Caco-2 (cell line): Measurements from ENCODE around the gene USP40. TPM values are rescaled to one million over a fixed set of nuclear protein-coding genes. Genes with fewer than 3 reads are reported as not detected.

Source experiments
- BruUV-seq: library from RNA; stranded (reverse); fragments of 400-500 nt; replicated peaks from 2 replicates; lab custom pipeline; 2021; lab: Mats Ljungman, UMichigan
- CTCF ChIA-PET: fragments of 300-600 bp; sonication (Branson Sonifier 250); formaldehyde crosslinking; loops from one replicate; lab custom pipeline; 2022; ENCODE audit warnings: antibody characterized with exemption; lab: Charles Lee
- POLR2A ChIA-PET: fragments of 300-600 bp; sonication (Branson Sonifier 250); formaldehyde crosslinking; loops from one replicate; lab custom pipeline; 2022; ENCODE audit warnings: antibody characterized with exemption; lab: Charles Lee
- DNase-seq, 2 experiments: peaks; one replicate each; pipeline versions ENCODE4 v3.0.0 to v3.0.0-alpha.2; 2020 to 2022
- H3K27me3 ChIP-seq: replicated peaks from 2 replicates; pipeline ENCODE4 v1.6.0; 2011; ENCODE audit warnings: low read length; ENCODE audit not compliant: control insufficient read depth, insufficient read depth
- H3K36me3 ChIP-seq: 2 replicates; pipeline ENCODE4 v1.5.1; 2011; ENCODE audit warnings: low read length; ENCODE audit not compliant: control insufficient read depth, insufficient read depth
- H3K4me1 ChIP-seq: fragments of 250-450 bp; sonication (Bioruptor Pico); 2 replicates; pipeline ENCODE4 v1.5.1; 2020; ENCODE audit warnings: mild to moderate bottlenecking
- H3K4me3 ChIP-seq: 2 replicates; pipeline ENCODE4 v1.5.1; 2011; ENCODE audit warnings: low read depth, mild to moderate bottlenecking, control low read depth, low read length
- H3K9me3 ChIP-seq: fragments of 250-450 bp; sonication (Bioruptor Pico); 2 replicates; pipeline ENCODE4 v1.5.1; 2020; ENCODE audit warnings: mild to moderate bottlenecking, moderate library complexity
- H3K27ac Mint-ChIP-seq: one replicate; pipeline ENCODE4 v1.8.0; 2022; ENCODE audit warnings: mixed read lengths; ENCODE audit not compliant: unreplicated experiment
- H3K27me3 Mint-ChIP-seq: one replicate; pipeline ENCODE4 v1.8.0; 2022; ENCODE audit warnings: mixed read lengths; ENCODE audit not compliant: insufficient read depth, unreplicated experiment
- H3K36me3 Mint-ChIP-seq: one replicate; pipeline ENCODE4 v1.8.0; 2022; ENCODE audit warnings: mild to moderate bottlenecking, mixed read lengths; ENCODE audit not compliant: insufficient read depth, unreplicated experiment
- H3K4me1 Mint-ChIP-seq: one replicate; pipeline ENCODE4 v1.8.0; 2022; ENCODE audit warnings: low read depth, mixed read lengths; ENCODE audit not compliant: unreplicated experiment
- H3K4me3 Mint-ChIP-seq: one replicate; pipeline ENCODE4 v1.8.0; 2022; ENCODE audit warnings: mild to moderate bottlenecking, moderate library complexity, mixed read lengths; ENCODE audit not compliant: unreplicated experiment
- H3K9me3 Mint-ChIP-seq: one replicate; pipeline ENCODE4 v1.8.0; 2022; ENCODE audit warnings: mixed read lengths; ENCODE audit not compliant: unreplicated experiment
- CTCF ChIP-seq, 2 experiments: fragments of 200-600 bp in 1 of 2; IDR thresholded peaks; 1 replicate in 1 of 2; 2 replicates in 1 of 2; pipeline versions ENCODE4 v1.5.1 to v1.8.0; 2011 to 2022; ENCODE audit warnings: antibody characterized with exemption in 1 of 2, control low read depth in 1 of 2, inconsistent platforms in 1 of 2, low read depth in 1 of 2, low read length in 1 of 2, mild to moderate bottlenecking in 1 of 2, moderate library complexity in 1 of 2; ENCODE audit not compliant: insufficient read depth in 1 of 2, severe bottlenecking in 1 of 2, unreplicated experiment in 1 of 2
- intact Hi-C: fragments of 100-400 bp; cut with micrococcal nuclease; formaldehyde crosslinking; loops from one replicate; pipeline ENCODE4 v1.10.0; 2022; ENCODE audit not compliant: unreplicated experiment
- total RNA-seq: library from RNA; stranded (reverse); gene quantifications from 2 replicates; pipeline ENCODE4 v1.2.3, GENCODE V29; 2022

USP40 gene
- total RNA-seq, 1 experiment from 2014 or later: 27.8 TPM

GRCh38 chr2:233462826-233463470, 103.6 kb downstream of the USP40 start:
- no peaks in the 10 kb centered on the region for H3K27me3 ChIP-seq
- no peaks in the 10 kb centered on the region for H3K4me1 Mint-ChIP-seq
- no peaks in the 10 kb centered on the region for H3K9me3 Mint-ChIP-seq
- BruUV-seq: no TSS peak
- H3K36me3 Mint-ChIP-seq: peaks cover 78% of the 10 kb centered on the region
- CTCF ChIA-PET: no interaction called here
- DNase-seq: no peak
- no peaks in the 10 kb centered on the region for H3K27me3 Mint-ChIP-seq
- H3K9me3 ChIP-seq: no peaks in the 10 kb centered on the region
- H3K4me3 ChIP-seq: no peak overlapping the region
- H3K27ac Mint-ChIP-seq: no peak overlapping the region
- intact Hi-C loops: no loop called here
- POLR2A ChIA-PET: no interaction called here
- H3K4me3 Mint-ChIP-seq: no peak overlapping the region
- no peaks in the 10 kb centered on the region for H3K4me1 ChIP-seq
- TF ChIP-seq CTCF (IDR thresholded peaks at IDR 0.05; ENCODE audit: insufficient read depth in 1 of 2, low read depth in 1 of 2, low read length in 1 of 2, severe bottlenecking in 1 of 2, unreplicated experiment in 1 of 2): no peak
- H3K36me3 ChIP-seq: peaks cover 2% of the 10 kb centered on the region; the same call in 1 of the 2 replicates

- no peak for DNase-seq
- H3K4me3 Mint-ChIP-seq: no peak overlapping the region
- H3K27me3 Mint-ChIP-seq: no peaks in the 10 kb centered on the region
- Histone ChIP-seq H3K27me3 (no peaks in the 10 kb centered on the region), H3K4me1 (no peaks in the 10 kb centered on the region), H3K4me3 (no peak overlapping the region), H3K36me3 (peaks cover 2% of the 10 kb centered on the region; the same call in 1 of the 2 replicates), H3K9me3 (no peaks in the 10 kb centered on the region)
- no peaks in the 10 kb centered on the region for H3K4me1 Mint-ChIP-seq
- H3K36me3 Mint-ChIP-seq: peaks cover 78% of the 10 kb centered on the region
- ChIA-PET CTCF (no interaction called here), POLR2A (no interaction called here)
- BruUV-seq: no TSS peak
- intact Hi-C loops: no loop called here
- H3K9me3 Mint-ChIP-seq: no peaks in the 10 kb centered on the region
- H3K27ac Mint-ChIP-seq: no peak overlapping the region
- no peak for TF ChIP-seq CTCF (IDR thresholded peaks at IDR 0.05; ENCODE audit: insufficient read depth in 1 of 2, low read depth in 1 of 2, low read length in 1 of 2, severe bottlenecking in 1 of 2, unreplicated experiment in 1 of 2)
These were observed 104.3 kb downstream of the USP40 start for GRCh38 chr2:233462202-233462785.

- Mint-ChIP-seq H3K36me3 (peaks cover 79% of the 10 kb centered on the region), H3K27ac (peak overlapping the region; percentile 35), H3K4me1 (no peaks in the 10 kb centered on the region), H3K27me3 (no peaks in the 10 kb centered on the region), H3K4me3 (no peak overlapping the region), H3K9me3 (no peaks in the 10 kb centered on the region)
- intact Hi-C loops: no loop called here
- H3K9me3 ChIP-seq: no peaks in the 10 kb centered on the region
- H3K4me3 ChIP-seq: no peak overlapping the region
- ChIA-PET CTCF (no interaction called here), POLR2A (no interaction called here)
- H3K27me3 ChIP-seq: no peaks in the 10 kb centered on the region
- DNase-seq: no peak
- TF ChIP-seq CTCF (IDR thresholded peaks at IDR 0.05; ENCODE audit: insufficient read depth in 1 of 2, low read depth in 1 of 2, low read length in 1 of 2, severe bottlenecking in 1 of 2, unreplicated experiment in 1 of 2): no peak
- no peaks in the 10 kb centered on the region for H3K4me1 ChIP-seq
- BruUV-seq: no TSS peak
- H3K36me3 ChIP-seq: peaks cover 2% of the 10 kb centered on the region; the same call in 1 of the 2 replicates
These were observed 105.1 kb downstream of the USP40 start for GRCh38 chr2:233461481-233461891.
